Activated CD4-positive, alpha-beta T cell treated with anti-CD3 and anti-CD28 coated beads, Interleukin-2, Interleukin-6, amounts not matched to agents 100 ng/mL and 50 ng/mL, durations not matched to agents 16 hours and 8 hours (primary cell): Measurements from ENCODE around the gene TECRL.

ENCODE experiments used
- DNase-seq: peaks from one replicate; pipeline ENCODE4 v3.0.0-alpha.2; 2020

The TECRL gene

DNA sequence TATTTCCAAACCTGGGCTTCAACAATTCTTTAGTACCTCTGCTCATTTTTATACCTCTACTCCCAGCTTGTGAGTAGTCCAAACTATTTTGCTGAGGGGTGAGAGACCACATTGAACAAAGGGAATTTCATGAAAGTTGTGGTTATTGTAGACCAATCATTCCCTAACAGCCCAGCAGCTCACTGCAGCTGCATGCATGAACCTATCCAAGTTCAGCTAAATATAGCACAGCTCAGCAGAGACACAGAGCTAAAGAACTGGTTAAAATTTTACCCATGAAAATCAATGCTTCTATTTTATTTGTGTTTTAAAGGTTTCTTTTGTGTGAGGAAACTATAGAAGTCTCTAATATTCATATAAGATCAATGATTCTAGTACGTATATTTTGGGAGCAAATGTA is 82.7 kb downstream of the TECRL start:
- DNase-seq: no peak

DNA sequence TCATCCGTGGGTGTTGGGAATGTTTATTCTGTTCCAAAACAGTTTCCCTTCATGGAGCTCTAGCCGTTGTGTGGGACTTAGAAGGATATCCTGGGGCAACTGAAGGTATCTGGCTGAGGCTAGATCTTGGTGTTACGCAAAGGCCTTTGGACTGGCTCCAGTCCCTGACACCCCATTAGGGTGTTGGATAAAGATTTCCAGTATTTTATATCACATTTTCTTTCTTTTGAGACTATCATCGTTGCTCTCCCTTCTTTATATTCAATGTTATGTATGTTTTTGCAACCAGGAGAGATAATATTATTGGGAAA is 103.0 kb downstream of the TECRL start:
- no peak for DNase-seq

GRCh38 chr4:64305565-64306254 is 103.5 kb downstream of the TECRL start:
- DNase-seq: no peak

GRCh38 chr4:64272432-64272831 is 136.8 kb downstream of the TECRL start:
- no peak for DNase-seq

GRCh38 chr4:64271601-64272081 is 137.6 kb downstream of the TECRL start:
- no peak for DNase-seq

DNA sequence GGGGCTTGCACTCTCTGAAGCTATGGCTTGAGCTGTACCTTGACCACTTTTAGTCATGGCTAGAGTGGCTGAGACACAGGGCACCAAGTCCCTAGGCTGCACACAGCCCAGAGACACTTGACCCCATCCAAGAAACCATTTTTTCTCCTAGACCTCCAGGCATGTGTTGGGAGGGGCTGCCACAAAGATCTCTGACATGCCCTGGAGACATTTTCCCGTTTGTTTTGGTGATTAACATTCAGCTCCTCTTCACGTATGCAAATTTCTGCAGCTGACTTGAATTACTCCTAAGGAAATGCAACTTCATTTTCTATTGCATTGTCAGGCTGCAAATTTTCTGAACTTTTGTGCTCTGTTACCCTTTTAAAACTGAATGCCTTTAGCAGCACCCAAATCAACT is 142.6 kb downstream of the TECRL start:
- DNase-seq: no peak

- no peak for DNase-seq
These were observed 143.0 kb downstream of the TECRL start for GRCh38 chr4:64266263-64266662.

- no peak for DNase-seq
These were observed 157.5 kb downstream of the TECRL start for GRCh38 chr4:64251781-64252180.

DNA sequence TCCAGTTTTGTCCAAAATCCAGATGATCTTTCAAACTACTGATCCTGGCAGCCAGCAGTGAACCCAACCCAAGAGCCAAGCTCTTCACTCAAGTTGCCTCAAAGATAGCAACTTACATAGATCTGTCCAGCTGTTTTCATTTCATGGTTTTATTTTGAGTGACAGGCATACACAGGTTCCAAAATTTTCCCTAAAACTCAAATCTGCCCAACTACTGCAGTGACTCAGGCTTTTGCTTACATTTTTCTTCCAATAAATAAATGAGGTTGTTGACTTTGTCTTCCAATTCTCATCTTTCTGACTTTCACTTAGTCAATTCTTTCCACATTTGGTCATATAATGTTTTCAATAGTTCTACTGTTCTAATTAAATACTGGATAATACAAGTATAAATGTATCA is 158.8 kb downstream of the TECRL start:
- DNase-seq: no peak

- no peak for DNase-seq
These were observed 159.2 kb downstream of the TECRL start for GRCh38 chr4:64250061-64250460.

- no peak for DNase-seq
These were observed 161.1 kb downstream of the TECRL start for GRCh38 chr4:64248186-64248585.

DNA sequence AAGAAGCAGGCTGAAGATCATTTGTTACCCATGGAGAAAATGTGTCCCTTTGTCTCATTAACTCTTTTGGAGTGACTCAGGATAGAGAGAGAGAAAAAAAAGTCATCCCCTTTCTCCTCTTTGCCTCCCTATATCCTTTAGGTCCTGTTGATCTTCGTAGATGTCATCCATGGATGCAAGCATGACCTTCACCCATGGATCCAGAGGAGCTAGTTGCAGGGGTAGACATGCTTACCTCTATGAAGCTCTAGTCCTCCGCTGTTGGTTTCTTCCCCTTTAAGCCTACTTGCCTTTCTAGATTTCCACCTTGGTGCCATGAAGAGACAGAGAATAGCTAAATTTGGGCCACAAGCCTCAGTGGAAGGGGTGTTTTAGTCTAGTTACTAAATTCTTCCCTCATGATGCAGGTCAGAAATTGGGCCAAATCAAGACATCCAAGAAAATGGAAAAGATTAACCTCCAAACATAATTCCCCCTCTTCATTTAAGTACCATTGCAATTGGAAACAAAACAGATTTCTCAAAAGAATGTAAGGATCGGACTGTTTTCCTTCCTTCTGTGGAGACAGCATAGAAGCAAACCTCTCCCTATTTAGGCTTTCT is 178.4 kb downstream of the TECRL start:
- no peak for DNase-seq
